ENCODE measurements around the gene XIRP1. TPM values are rescaled to one million over a fixed set of nuclear protein-coding genes. Genes with fewer than 3 reads are reported as not detected.

XIRP1 gene
- total and polyA plus RNA-seq, 2 of the 13 experiments (the other 11 are each of a cell fraction or from before 2014, with no cell fraction given): not detected

- no peaks in the 10 kb centered on the region for H3K79me2 ChIP-seq (ENCODE audit: insufficient read depth, low read length)
- peaks cover 19% of the 10 kb centered on the region for H3K4me1 ChIP-seq (ENCODE audit: insufficient read depth, low read length)
- H3K27me3 ChIP-seq (ENCODE audit: control insufficient read depth in 1 of 2, insufficient read depth in 2 of 2, low read length in 2 of 2): peaks cover 5 to 41% of the 10 kb centered on the region in 2 experiments; a peak in 4 of 5 replicates
- no peak overlapping the region for H3K27ac ChIP-seq (ENCODE audit: extremely low read length, insufficient read depth, low read length)
- 13% methylated on average over 3 of the region's 12 CpGs for WGBS (ENCODE audit: low lambda C conversion rate)
- no peaks in the 10 kb centered on the region for H4K20me1 ChIP-seq (ENCODE audit: insufficient read depth, low read length)
- intact Hi-C loops (cut with micrococcal nuclease; ENCODE audit: unreplicated experiment) (no loop called here), in situ Hi-C loops (cut with HindIII; ENCODE audit: extremely low pct_ligation_motif_present, low pct_unique_long_range_greater_than_20kb) (loop anchor here (10.0 kb wide), 1 partner anchor 200 kb away; the partner anchor contains the start of gene SLC25A38)
- H2AFZ ChIP-seq (ENCODE audit: low read length): no peak overlapping the region
- H3K4me2 ChIP-seq (ENCODE audit: low read depth, low read length): no peak overlapping the region
- ChIA-PET POLR2A (interaction anchor here (1.1 kb wide), 1 partner anchor 77 kb away, joined by 3 read pairs; the partner anchor contains the start of genes GORASP1 and TTC21A), CTCF (ENCODE audit: low intra/inter-chr PET ratio, low total read pairs) (no interaction called here)
- H3K4me3 ChIP-seq (replicated peaks in 1 of 3; ENCODE audit: insufficient read depth in 1 of 3, low read depth in 2 of 3, low read length in 3 of 3): no peak overlapping the region
- H3K9me3 ChIP-seq (ENCODE audit: low read length): no peaks in the 10 kb centered on the region
- H3K9ac ChIP-seq (ENCODE audit: insufficient read depth, low read depth, low read length): no peak overlapping the region
- 0 out of 2 replicates have a peak, but pooled peaks have one; percentile 15 for TF ChIP-seq ZNF263 (CRISPR knock-in tag; IDR thresholded peaks at IDR 0.05)
- no peak for TF ChIP-seq ZSCAN30 (CRISPR knock-in tag; IDR thresholded peaks at IDR 0.05)
- peak; percentile 44 to 53; a peak in 1 of 4 replicates for TF ChIP-seq NR2F1 (CRISPR knock-in tag; IDR thresholded peaks at IDR 0.05)
- TF ChIP-seq NR2C2 (CRISPR knock-in tag; IDR thresholded peaks at IDR 0.05; ENCODE audit: borderline replicate concordance): 0 out of 2 replicates have a peak, but pooled peaks have one; percentile 28
- TF ChIP-seq NFKB2 (CRISPR knock-in tag; IDR thresholded peaks at IDR 0.05; ENCODE audit: borderline replicate concordance): no peak
- 0 out of 2 replicates have a peak, but pooled peaks have one; percentile 2 for TF ChIP-seq CTCF (CRISPR knock-in tag; IDR thresholded peaks at IDR 0.05)
- peak; percentile 61 for TF ChIP-seq NR2F6 (IDR thresholded peaks at IDR 0.05)
- peak; percentile 54 for TF ChIP-seq NR2F6 (CRISPR knock-in tag; IDR thresholded peaks at IDR 0.05)
- ATAC-seq (no peak), FAIRE-seq (no peak), DNase-seq (ENCODE audit: low spot score) (no peak)
- H3K36me3 ChIP-seq (replicated peaks in 1 of 2; ENCODE audit: control insufficient read depth in 1 of 2, insufficient read depth in 2 of 2, low read length in 2 of 2): no peaks in the 10 kb centered on the region
- BruUV-seq (replicated peaks): no TSS peak
Measured at GRCh38 chr3:39184081-39184967, 8.1 kb downstream of the XIRP1 start.
